ENCODE data around the gene TYW1. TPM values are rescaled to one million over a fixed set of nuclear protein-coding genes. Genes with fewer than 3 reads are reported as not detected.
"Not testable (repeated sequence)": the region's sequence is repeated elsewhere in the genome, so short reads cannot be mapped to it uniquely, and the experiment has no call there.

The TYW1 gene
- total RNA-seq, 2 experiments from 2014 or later, result 16.6 to 17.5 TPM

DNA sequence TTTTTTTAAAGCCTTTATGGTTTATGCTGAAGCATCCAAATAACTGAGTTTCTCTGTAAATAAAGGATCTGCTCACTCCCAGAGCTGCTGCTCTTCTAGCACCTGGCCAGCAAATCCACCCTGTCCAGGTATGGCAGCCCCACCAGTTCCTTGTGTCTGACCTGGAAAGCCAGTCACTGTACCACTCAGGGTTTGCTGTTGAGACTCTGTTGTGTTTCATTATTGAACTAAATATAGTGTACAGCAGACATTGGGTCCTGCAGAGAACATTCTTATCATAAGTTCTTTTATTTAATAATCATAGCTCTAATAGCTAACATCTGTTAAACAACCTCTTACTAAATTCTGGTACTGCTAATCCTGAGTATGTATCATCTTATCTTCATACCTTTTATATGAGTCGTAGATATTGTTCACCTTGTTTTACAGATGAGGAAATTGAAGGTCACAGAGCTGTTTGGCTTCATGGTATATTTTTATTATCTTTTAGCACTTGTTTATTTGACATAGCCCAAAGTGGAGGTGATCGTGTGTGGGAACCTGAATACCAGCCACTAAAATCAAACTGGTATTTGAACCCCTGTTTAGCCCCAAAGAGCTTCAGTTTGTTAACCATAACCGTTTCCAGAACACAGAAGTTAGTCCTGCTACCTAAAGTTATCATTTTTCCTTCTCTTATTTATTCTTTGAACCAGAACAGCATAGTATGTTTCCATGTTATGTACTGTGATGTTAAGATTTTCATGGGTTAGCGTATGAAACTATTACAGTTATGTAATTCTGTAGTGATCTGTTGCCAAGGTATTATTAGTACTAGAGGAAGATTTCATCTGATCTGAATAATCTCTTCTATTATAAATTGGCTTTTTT lies 139.2 kb downstream of the TYW1 start:
- H3K36me3 Mint-ChIP-seq (ENCODE audit: low read depth); DNase-seq; POLR2A ChIA-PET; H3K27me3 Mint-ChIP-seq; H3K4me3 Mint-ChIP-seq; intact Hi-C loops (cut with micrococcal nuclease); ATAC-seq; H3K4me1 Mint-ChIP-seq (ENCODE audit: low read depth); CTCF ChIA-PET; H3K9me3 Mint-ChIP-seq; H3K27ac Mint-ChIP-seq: not testable (repeated sequence)

GRCh38 chr7:67137489-67137888 lies 140.9 kb downstream of the TYW1 start:
- intact Hi-C loops (cut with micrococcal nuclease); H3K4me3 Mint-ChIP-seq; H3K27ac Mint-ChIP-seq; H3K27me3 Mint-ChIP-seq; DNase-seq; H3K9me3 Mint-ChIP-seq; H3K4me1 Mint-ChIP-seq (ENCODE audit: low read depth); CTCF ChIA-PET; H3K36me3 Mint-ChIP-seq (ENCODE audit: low read depth); POLR2A ChIA-PET; ATAC-seq: not testable (repeated sequence)

GRCh38 chr7:67139876-67140275 lies 143.2 kb downstream of the TYW1 start:
- DNase-seq, result not testable (repeated sequence)

GRCh38 chr7:67141001-67141400 lies 144.4 kb downstream of the TYW1 start:
- DNase-seq; POLR2A ChIA-PET; H3K27ac Mint-ChIP-seq; H3K4me3 Mint-ChIP-seq; H3K9me3 Mint-ChIP-seq; intact Hi-C loops (cut with micrococcal nuclease); ATAC-seq; H3K36me3 Mint-ChIP-seq (ENCODE audit: low read depth); H3K27me3 Mint-ChIP-seq; CTCF ChIA-PET; H3K4me1 Mint-ChIP-seq (ENCODE audit: low read depth): not testable (repeated sequence)

More at GRCh38 chr7:67139876-67140275, 143.2 kb downstream of the TYW1 start:
- intact Hi-C loops (cut with micrococcal nuclease); CTCF ChIA-PET; H3K36me3 Mint-ChIP-seq (ENCODE audit: low read depth); H3K4me1 Mint-ChIP-seq (ENCODE audit: low read depth); ATAC-seq; H3K27me3 Mint-ChIP-seq; H3K27ac Mint-ChIP-seq; POLR2A ChIA-PET; H3K9me3 Mint-ChIP-seq; H3K4me3 Mint-ChIP-seq: not testable (repeated sequence)

GRCh38 chr7:67143091-67143786 lies 146.6 kb downstream of the TYW1 start:
- H3K9me3 Mint-ChIP-seq; ATAC-seq; H3K4me3 Mint-ChIP-seq; H3K27me3 Mint-ChIP-seq; H3K36me3 Mint-ChIP-seq (ENCODE audit: low read depth); DNase-seq; H3K27ac Mint-ChIP-seq; intact Hi-C loops (cut with micrococcal nuclease); H3K4me1 Mint-ChIP-seq (ENCODE audit: low read depth); POLR2A ChIA-PET; CTCF ChIA-PET: not testable (repeated sequence)

DNA sequence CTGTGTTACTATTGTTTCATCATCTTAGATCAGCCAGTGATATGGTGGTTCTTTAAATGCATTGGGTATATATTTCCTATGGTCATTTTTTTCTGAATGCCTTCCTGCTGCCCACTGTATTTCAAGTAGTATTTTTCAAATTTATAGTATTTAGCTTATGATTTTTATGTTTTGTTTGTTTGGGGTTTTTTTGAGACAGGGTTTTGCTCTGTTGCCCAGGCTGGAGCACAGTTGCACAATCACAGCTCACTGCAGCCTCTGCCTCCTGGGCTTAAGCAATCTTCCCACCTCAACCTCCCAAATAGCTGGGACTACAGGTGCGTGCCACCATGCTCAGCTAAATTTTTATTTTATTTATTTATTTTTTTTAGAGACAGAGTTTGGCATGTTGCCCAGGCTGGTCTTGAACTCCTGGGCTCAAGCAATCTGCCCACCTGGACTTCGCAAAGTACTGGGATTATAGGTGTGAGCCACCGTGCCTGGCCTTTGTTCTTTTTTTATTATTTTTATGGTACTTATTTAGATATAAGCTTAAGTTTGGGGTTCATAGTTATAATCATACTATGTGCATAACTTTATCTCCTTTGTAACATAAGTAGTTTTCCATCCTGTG lies 149.1 kb downstream of the TYW1 start:
- intact Hi-C loops (cut with micrococcal nuclease), result not testable (repeated sequence)

DNA sequence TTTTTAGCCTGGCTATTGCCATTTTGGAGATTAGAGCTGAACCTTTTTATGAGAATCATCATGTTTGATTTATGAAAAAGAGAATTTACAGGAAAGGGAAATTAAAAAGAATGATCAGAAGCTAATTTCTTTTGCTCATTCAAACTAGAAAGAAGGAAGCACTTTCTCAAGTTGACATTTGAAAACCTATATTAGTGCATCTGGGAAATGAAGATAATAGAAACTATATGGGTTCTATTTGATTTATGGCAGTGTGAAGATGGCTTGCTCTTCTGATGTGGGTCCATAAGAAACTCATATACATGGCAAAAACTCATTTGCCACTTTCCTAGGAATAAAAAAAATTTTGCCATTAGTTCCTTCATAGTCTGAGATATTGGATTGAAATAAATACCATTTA lies 152.5 kb downstream of the TYW1 start:
- H3K27ac Mint-ChIP-seq; H3K4me1 Mint-ChIP-seq (ENCODE audit: low read depth); POLR2A ChIA-PET; H3K9me3 Mint-ChIP-seq; DNase-seq; CTCF ChIA-PET; H3K4me3 Mint-ChIP-seq; ATAC-seq; intact Hi-C loops (cut with micrococcal nuclease); H3K27me3 Mint-ChIP-seq: not testable (repeated sequence)
- H3K36me3 Mint-ChIP-seq (ENCODE audit: low read depth), result peaks cover 19% of the 10 kb centered on the region

More for the DNA sequence above, 149.1 kb downstream of the TYW1 start:
- H3K4me3 Mint-ChIP-seq; H3K27me3 Mint-ChIP-seq; ATAC-seq; H3K36me3 Mint-ChIP-seq (ENCODE audit: low read depth); H3K9me3 Mint-ChIP-seq; H3K27ac Mint-ChIP-seq; POLR2A ChIA-PET; H3K4me1 Mint-ChIP-seq (ENCODE audit: low read depth); DNase-seq; CTCF ChIA-PET: not testable (repeated sequence)

DNA sequence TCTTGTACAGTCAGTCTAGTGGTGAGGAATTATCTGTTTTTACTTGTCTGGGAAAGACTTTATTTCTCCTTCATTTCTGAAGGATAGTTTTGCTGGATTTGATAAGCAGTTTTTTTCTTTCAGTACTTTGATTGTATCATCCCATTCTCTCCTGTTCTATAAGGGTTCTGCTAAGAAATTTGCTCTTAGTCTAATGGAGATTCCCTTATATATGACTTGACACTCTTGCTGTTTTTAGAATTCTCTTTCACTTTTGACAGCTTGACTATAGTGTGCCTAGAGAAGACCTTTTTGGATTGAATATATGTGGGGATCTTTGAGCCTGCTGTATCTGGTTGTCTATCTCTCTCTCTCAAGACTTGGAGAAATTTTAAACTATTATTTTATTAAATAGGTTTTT lies 157.7 kb downstream of the TYW1 start:
- DNase-seq; H3K4me1 Mint-ChIP-seq (ENCODE audit: low read depth); CTCF ChIA-PET; H3K27me3 Mint-ChIP-seq; H3K4me3 Mint-ChIP-seq; intact Hi-C loops (cut with micrococcal nuclease); H3K27ac Mint-ChIP-seq; H3K9me3 Mint-ChIP-seq; POLR2A ChIA-PET; ATAC-seq: not testable (repeated sequence)
- peaks cover 28% of the 10 kb centered on the region for H3K36me3 Mint-ChIP-seq (ENCODE audit: low read depth)

GRCh38 chr7:67156064-67156463 lies 159.4 kb downstream of the TYW1 start:
- intact Hi-C loops (cut with micrococcal nuclease); H3K4me3 Mint-ChIP-seq; H3K27ac Mint-ChIP-seq; POLR2A ChIA-PET; H3K9me3 Mint-ChIP-seq; H3K27me3 Mint-ChIP-seq; ATAC-seq; DNase-seq; CTCF ChIA-PET; H3K4me1 Mint-ChIP-seq (ENCODE audit: low read depth): not testable (repeated sequence)
- H3K36me3 Mint-ChIP-seq (ENCODE audit: low read depth), result peaks cover 28% of the 10 kb centered on the region

- H3K4me1 Mint-ChIP-seq (ENCODE audit: low read depth), result peaks cover 14% of the 10 kb centered on the region
- H3K9me3 Mint-ChIP-seq; H3K27me3 Mint-ChIP-seq; POLR2A ChIA-PET; H3K36me3 Mint-ChIP-seq (ENCODE audit: low read depth); intact Hi-C loops (cut with micrococcal nuclease); CTCF ChIA-PET; H3K4me3 Mint-ChIP-seq: not testable (repeated sequence)
- DNase-seq (peak; percentile 10), ATAC-seq (peak; percentile 55)
- H3K27ac Mint-ChIP-seq, result peak overlapping the region; percentile 65
These were observed 166.7 kb downstream of the TYW1 start for GRCh38 chr7:67163285-67163684.

DNA sequence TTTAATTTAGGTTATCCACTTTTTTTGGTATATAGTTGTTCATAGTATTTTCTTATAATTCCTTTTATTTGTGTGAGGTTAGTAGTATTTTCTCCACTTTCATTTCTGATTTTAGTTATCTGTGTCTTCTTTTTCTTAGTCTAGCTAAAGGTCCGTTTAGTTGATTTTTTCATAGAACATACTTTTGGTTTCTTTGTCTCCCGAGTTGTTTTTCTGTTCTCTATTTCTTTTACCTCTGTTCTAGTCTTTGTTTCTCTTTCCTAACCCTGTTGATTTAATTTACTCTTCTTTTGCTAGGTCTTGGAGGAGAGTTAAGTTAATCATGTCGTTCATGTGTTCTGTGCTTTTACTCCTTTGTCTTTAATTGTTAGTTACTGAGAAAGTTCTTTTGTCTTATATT lies 174.5 kb downstream of the TYW1 start:
- H3K4me1 Mint-ChIP-seq (ENCODE audit: low read depth); intact Hi-C loops (cut with micrococcal nuclease); H3K9me3 Mint-ChIP-seq; ATAC-seq; POLR2A ChIA-PET; CTCF ChIA-PET; H3K27me3 Mint-ChIP-seq; DNase-seq; H3K36me3 Mint-ChIP-seq (ENCODE audit: low read depth): not testable (repeated sequence)
- peak overlapping the region; percentile 64 for H3K27ac Mint-ChIP-seq
- H3K4me3 Mint-ChIP-seq, result peak overlapping the region; percentile 42

GRCh38 chr7:67176730-67177129 lies 180.1 kb downstream of the TYW1 start:
- POLR2A ChIA-PET; H3K27me3 Mint-ChIP-seq; intact Hi-C loops (cut with micrococcal nuclease); DNase-seq; H3K27ac Mint-ChIP-seq; ATAC-seq; H3K9me3 Mint-ChIP-seq; CTCF ChIA-PET; H3K4me3 Mint-ChIP-seq; H3K36me3 Mint-ChIP-seq (ENCODE audit: low read depth); H3K4me1 Mint-ChIP-seq (ENCODE audit: low read depth): not testable (repeated sequence)
